ENCODE data around the gene TRIM25.

TRIM25 gene

DNA sequence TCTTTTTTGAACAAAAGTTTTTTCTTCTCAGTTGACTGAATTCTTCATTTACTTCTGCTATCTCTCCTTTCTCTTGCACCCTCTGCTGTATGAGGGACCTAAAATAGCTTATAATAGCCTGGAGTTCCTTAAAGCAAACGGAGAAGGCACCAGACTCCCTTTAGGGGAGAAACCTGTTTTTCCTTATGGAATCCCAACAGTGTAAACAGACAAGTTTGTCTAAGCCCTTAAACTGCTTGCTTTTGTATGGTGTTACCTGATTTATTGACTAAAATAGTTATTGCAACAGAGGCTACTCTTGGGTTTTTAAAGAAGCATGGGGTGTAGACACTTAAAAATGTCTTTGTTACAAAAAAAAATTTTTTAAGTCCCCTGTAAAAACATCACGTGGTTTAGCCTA lies 12.9 kb upstream of the TRIM25 start:
- H3K9me3 ChIP-seq (ENCODE audit: control insufficient read depth in 5 of 5, low read length in 5 of 5): peaks cover 0 to 6% (median 0%) of the 10 kb centered on the region in 5 donors
- H3K36me3 ChIP-seq (ENCODE audit: control insufficient read depth in 5 of 5, insufficient read depth in 5 of 5, low read length in 5 of 5): no peaks in the 10 kb centered on the region
- H3K9ac ChIP-seq (ENCODE audit: low read length in 5 of 5): no peak overlapping the region
- H3K4me1 ChIP-seq (ENCODE audit: control insufficient read depth in 5 of 5, insufficient read depth in 5 of 5, low read length in 5 of 5): no peaks in the 10 kb centered on the region
- no peak overlapping the region for H3K4me3 ChIP-seq (ENCODE audit: low read depth in 1 of 5, low read length in 5 of 5)
- no peak overlapping the region for H3K27ac ChIP-seq (ENCODE audit: low read depth, low read length)
- no peaks in the 10 kb centered on the region for H3K27me3 ChIP-seq (ENCODE audit: control insufficient read depth in 5 of 5, insufficient read depth in 4 of 5, low read length in 5 of 5)

DNA sequence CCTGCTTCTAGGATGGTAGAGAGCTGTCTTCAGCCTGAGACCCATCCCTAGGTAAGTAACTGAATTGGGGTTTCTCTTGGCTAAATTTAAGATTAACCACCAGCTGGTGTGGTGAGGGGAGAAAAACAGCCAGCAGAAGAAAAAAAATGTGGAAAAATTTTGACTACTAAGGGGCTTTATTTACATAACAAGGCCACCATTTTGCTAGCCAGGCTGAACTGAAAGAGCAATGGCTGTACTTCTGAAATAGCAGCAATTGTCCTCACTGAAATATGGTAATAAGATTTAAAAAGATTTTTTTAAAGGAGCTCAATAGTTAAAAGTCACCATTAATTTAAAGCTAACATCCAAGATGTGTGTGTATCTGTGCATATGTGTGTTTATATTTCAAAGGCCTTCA lies 12.4 kb upstream of the TRIM25 start:
- H3K9ac ChIP-seq (ENCODE audit: low read length in 5 of 5): no peak overlapping the region
- peaks cover 0 to 6% (median 0%) of the 10 kb centered on the region in 5 donors for H3K9me3 ChIP-seq (ENCODE audit: control insufficient read depth in 5 of 5, low read length in 5 of 5)
- H3K27me3 ChIP-seq (ENCODE audit: control insufficient read depth in 5 of 5, insufficient read depth in 4 of 5, low read length in 5 of 5): no peaks in the 10 kb centered on the region
- H3K4me3 ChIP-seq (ENCODE audit: low read depth in 1 of 5, low read length in 5 of 5): no peak overlapping the region
- no peaks in the 10 kb centered on the region for H3K36me3 ChIP-seq (ENCODE audit: control insufficient read depth in 5 of 5, insufficient read depth in 5 of 5, low read length in 5 of 5)
- H3K4me1 ChIP-seq (ENCODE audit: control insufficient read depth in 5 of 5, insufficient read depth in 5 of 5, low read length in 5 of 5): no peaks in the 10 kb centered on the region
- H3K27ac ChIP-seq (ENCODE audit: low read depth, low read length): no peak overlapping the region

DNA sequence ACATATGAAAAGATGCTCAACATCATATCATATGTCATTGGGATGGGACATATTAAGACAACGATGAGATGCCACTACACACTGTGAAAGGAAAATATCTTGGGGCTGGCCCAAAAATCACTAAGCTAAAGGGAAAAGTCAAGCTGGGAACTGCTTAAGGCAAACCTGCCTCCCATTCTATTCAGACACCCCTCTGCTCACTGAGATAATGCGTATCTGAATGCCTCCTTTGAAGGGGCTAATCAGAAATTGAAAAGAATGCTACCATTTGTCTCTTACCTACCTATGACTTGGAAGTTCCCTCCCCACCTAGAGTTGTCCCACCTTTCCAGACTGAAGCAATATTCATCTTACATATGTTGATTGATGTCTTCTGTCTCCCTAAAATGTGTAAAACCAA lies 11.2 kb upstream of the TRIM25 start:
- Histone ChIP-seq H3K9ac (ENCODE audit: low read length in 5 of 5) (no peak overlapping the region), H3K9me3 (ENCODE audit: control insufficient read depth in 5 of 5, low read length in 5 of 5) (peaks cover 0 to 5% (median 0%) of the 10 kb centered on the region in 5 donors), H3K4me3 (ENCODE audit: low read depth in 1 of 5, low read length in 5 of 5) (no peak overlapping the region), H3K4me1 (ENCODE audit: control insufficient read depth in 5 of 5, insufficient read depth in 5 of 5, low read length in 5 of 5) (no peaks in the 10 kb centered on the region), H3K27ac (ENCODE audit: low read depth, low read length) (no peak overlapping the region), H3K27me3 (ENCODE audit: control insufficient read depth in 5 of 5, insufficient read depth in 4 of 5, low read length in 5 of 5) (no peaks in the 10 kb centered on the region), H3K36me3 (ENCODE audit: control insufficient read depth in 5 of 5, insufficient read depth in 5 of 5, low read length in 5 of 5) (no peaks in the 10 kb centered on the region)

DNA sequence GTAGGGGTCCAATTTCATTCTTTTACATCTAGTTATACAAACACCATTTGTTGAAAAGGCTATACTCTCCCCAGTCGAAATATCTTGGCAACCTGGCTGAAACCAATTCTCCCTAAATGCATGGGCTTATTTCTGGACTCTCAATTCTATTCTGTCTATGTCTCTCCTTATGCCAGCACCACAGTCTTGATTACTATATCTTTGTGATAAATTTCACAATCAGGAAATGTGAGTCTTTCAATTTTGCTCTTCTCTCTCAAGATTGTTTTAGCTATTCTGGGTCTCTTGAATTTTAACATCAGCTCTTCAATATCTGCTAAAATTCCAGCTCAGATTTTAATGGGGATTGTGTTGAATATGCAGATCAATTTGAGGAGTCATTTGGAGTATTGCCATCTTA lies 5.9 kb upstream of the TRIM25 start:
- H3K9ac ChIP-seq (ENCODE audit: low read length in 5 of 5): no peak overlapping the region
- H3K36me3 ChIP-seq (ENCODE audit: control insufficient read depth in 5 of 5, insufficient read depth in 5 of 5, low read length in 5 of 5): no peaks in the 10 kb centered on the region
- H3K4me1 ChIP-seq (ENCODE audit: control insufficient read depth in 5 of 5, insufficient read depth in 5 of 5, low read length in 5 of 5): peaks cover 0 to 17% (median 16%) of the 10 kb centered on the region in 5 donors
- H3K27ac ChIP-seq (ENCODE audit: low read depth, low read length): no peak overlapping the region
- no peaks in the 10 kb centered on the region for H3K27me3 ChIP-seq (ENCODE audit: control insufficient read depth in 5 of 5, insufficient read depth in 4 of 5, low read length in 5 of 5)
- H3K4me3 ChIP-seq (ENCODE audit: low read depth in 1 of 5, low read length in 5 of 5): no peak overlapping the region
- peaks cover 0 to 4% (median 0%) of the 10 kb centered on the region in 5 donors for H3K9me3 ChIP-seq (ENCODE audit: control insufficient read depth in 5 of 5, low read length in 5 of 5)

DNA sequence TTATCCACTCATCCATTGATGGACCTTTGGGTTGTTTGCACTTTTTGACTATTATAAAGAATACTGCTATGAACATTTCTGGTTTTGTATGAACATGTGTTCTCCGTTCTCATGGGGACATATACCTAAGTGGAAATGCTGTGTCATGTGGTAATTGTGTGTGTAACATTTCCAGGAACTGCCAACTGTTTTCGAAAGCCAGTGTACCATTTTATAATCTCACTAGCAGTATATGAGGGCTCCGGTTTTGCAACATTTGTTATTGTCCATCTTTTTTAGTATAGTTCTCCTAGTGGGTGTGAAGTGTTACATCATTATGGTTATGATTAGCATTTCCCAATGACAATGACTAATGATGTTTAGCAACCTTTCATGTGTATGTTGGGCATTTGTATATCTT lies 5.1 kb upstream of the TRIM25 start:
- Histone ChIP-seq H3K9me3 (ENCODE audit: control insufficient read depth in 5 of 5, low read length in 5 of 5) (peaks cover 0 to 4% (median 0%) of the 10 kb centered on the region in 5 donors), H3K9ac (ENCODE audit: low read length in 5 of 5) (no peak overlapping the region), H3K36me3 (ENCODE audit: control insufficient read depth in 5 of 5, insufficient read depth in 5 of 5, low read length in 5 of 5) (no peaks in the 10 kb centered on the region), H3K4me1 (ENCODE audit: control insufficient read depth in 5 of 5, insufficient read depth in 5 of 5, low read length in 5 of 5) (peaks cover 0 to 19% (median 16%) of the 10 kb centered on the region in 5 donors), H3K27ac (ENCODE audit: low read depth, low read length) (no peak overlapping the region), H3K4me3 (ENCODE audit: low read depth in 1 of 5, low read length in 5 of 5) (no peak overlapping the region), H3K27me3 (ENCODE audit: control insufficient read depth in 5 of 5, insufficient read depth in 4 of 5, low read length in 5 of 5) (no peaks in the 10 kb centered on the region)

DNA sequence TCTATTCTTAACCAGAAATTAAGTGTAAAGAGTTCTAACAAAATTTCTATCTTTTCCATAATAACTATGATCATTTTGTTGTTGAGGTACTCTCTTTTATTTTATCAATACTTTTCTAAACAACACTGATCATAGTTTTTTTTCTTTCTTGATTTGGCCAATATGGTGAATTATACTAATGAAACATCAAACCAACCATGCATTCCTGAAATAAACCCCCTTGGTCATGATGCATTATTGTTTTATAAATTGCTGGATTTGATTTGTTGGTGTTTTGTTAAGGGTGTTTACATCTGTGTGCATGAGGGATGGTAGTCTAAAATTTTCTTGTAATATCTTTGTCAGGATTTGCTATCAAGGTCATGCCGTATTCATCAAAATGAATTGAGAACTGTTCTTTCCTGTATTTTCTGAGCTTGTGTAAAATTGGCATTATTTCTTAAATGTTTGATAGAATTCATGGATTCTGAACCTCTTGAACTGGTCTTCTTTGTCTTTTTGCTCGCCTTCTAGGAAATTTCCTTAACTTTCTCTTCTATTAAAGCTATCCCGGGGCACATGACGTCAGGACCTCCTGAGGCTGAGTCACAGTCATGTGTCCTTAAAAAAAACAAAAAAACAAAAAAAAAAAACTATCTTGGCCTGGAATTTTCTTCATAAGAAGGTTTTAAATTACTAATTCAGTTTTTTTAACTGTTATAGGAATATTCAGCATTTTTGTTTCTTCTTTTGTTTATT lies 3.9 kb upstream of the TRIM25 start:
- H3K9me3 ChIP-seq (ENCODE audit: control insufficient read depth in 5 of 5, low read length in 5 of 5): peaks cover 0 to 4% (median 0%) of the 10 kb centered on the region in 5 donors
- H3K27me3 ChIP-seq (ENCODE audit: control insufficient read depth in 5 of 5, insufficient read depth in 4 of 5, low read length in 5 of 5): no peaks in the 10 kb centered on the region
- no peaks in the 10 kb centered on the region for H3K36me3 ChIP-seq (ENCODE audit: control insufficient read depth in 5 of 5, insufficient read depth in 5 of 5, low read length in 5 of 5)
- H3K4me3 ChIP-seq (ENCODE audit: low read depth in 1 of 5, low read length in 5 of 5): no peak overlapping the region
- peaks cover 1 to 29% (median 25%) of the 10 kb centered on the region in 5 donors for H3K4me1 ChIP-seq (ENCODE audit: control insufficient read depth in 5 of 5, insufficient read depth in 5 of 5, low read length in 5 of 5)
- peak overlapping the region; percentile 19 for H3K27ac ChIP-seq (ENCODE audit: low read depth, low read length)
- no peak overlapping the region for H3K9ac ChIP-seq (ENCODE audit: low read length in 5 of 5)

DNA sequence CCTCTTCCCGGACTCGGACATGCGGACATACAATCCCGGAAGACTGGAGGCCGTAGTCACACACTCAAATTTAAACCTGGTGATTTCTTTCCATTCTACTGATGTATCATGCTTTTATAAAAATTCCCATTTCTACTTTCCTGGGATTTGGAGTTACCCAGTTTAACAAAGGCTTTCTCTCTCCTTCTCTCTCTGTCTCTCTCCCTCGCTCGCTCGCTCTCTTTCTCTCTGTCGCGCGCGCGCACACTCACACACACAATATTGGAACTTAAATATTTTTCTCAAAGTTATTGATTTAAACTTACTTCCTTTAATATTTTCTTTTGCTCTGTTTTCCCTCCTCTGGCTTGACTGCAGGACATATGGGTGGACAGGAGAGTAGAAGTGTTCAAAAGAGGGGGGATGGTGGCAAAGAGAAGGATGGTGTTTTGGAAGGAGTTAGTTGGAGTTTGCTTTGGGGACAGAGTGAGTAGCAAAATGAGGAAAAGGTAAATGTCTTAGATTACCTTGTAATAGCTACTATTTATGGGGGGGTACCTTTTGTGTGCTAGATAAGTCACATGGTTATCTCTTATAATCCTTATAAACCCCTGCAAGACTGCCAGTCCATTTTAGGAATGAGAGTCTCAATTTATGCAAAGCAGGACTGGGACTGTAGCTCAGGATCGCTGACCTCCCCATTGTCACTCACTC lies 878 bp upstream of the TRIM25 start:
- H3K36me3 ChIP-seq (ENCODE audit: control insufficient read depth in 5 of 5, insufficient read depth in 5 of 5, low read length in 5 of 5): no peaks in the 10 kb centered on the region
- H3K27me3 ChIP-seq (ENCODE audit: control insufficient read depth in 5 of 5, insufficient read depth in 4 of 5, low read length in 5 of 5): no peaks in the 10 kb centered on the region
- peak overlapping the region; percentile 32 to 97 (median 96) for H3K9ac ChIP-seq (ENCODE audit: low read length in 5 of 5)
- H3K9me3 ChIP-seq (ENCODE audit: control insufficient read depth in 5 of 5, low read length in 5 of 5): peaks cover 0 to 4% (median 0%) of the 10 kb centered on the region in 5 donors
- H3K27ac ChIP-seq (ENCODE audit: low read depth, low read length): peak overlapping the region; percentile 95
- peaks cover 16 to 59% (median 51%) of the 10 kb centered on the region in 5 donors for H3K4me1 ChIP-seq (ENCODE audit: control insufficient read depth in 5 of 5, insufficient read depth in 5 of 5, low read length in 5 of 5)
- peak overlapping the region; percentile 75 to 98 (median 97) for H3K4me3 ChIP-seq (ENCODE audit: low read depth in 1 of 5, low read length in 5 of 5)

DNA sequence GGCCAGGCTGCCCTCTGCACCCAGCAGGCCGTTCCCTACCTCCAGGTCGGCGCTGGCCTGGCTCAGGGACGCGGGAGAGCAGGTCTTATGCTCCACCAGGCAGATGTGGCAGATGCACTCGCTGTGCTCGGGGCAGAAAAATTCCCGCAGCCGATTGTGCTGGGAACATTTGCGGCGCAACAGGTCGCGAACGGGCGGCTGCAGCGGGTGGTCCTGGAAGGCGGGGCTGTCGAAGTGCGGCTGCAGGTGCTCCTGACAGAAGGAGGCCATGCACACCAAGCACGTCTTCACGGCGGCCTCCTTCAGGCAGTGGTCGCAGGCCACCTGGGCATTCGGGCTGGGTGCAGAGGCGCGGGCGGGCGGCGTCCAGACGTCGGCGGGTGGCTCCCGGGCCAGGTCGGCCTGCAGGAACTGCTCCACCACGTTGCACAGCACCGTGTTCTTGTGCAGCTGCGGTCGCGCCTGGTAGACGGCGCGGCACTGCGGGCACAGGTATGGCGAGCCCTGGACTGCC lies 439 bp downstream of the TRIM25 start:
- H3K4me1 ChIP-seq (ENCODE audit: control insufficient read depth in 5 of 5, insufficient read depth in 5 of 5, low read length in 5 of 5): peaks cover 18 to 72% (median 64%) of the 10 kb centered on the region in 5 donors
- H3K27ac ChIP-seq (ENCODE audit: low read depth, low read length): peak overlapping the region; percentile 95
- peak overlapping the region; percentile 87 to 98 (median 97) for H3K4me3 ChIP-seq (ENCODE audit: low read depth in 1 of 5, low read length in 5 of 5)
- peaks cover 0 to 4% (median 0%) of the 10 kb centered on the region in 5 donors for H3K9me3 ChIP-seq (ENCODE audit: control insufficient read depth in 5 of 5, low read length in 5 of 5)
- H3K27me3 ChIP-seq (ENCODE audit: control insufficient read depth in 5 of 5, insufficient read depth in 4 of 5, low read length in 5 of 5): no peaks in the 10 kb centered on the region
- H3K9ac ChIP-seq (ENCODE audit: low read length in 5 of 5): peak overlapping the region; percentile 8 to 97 (median 96)
- H3K36me3 ChIP-seq (ENCODE audit: control insufficient read depth in 5 of 5, insufficient read depth in 5 of 5, low read length in 5 of 5): peaks cover 0 to 3% (median 2%) of the 10 kb centered on the region in 5 donors

DNA sequence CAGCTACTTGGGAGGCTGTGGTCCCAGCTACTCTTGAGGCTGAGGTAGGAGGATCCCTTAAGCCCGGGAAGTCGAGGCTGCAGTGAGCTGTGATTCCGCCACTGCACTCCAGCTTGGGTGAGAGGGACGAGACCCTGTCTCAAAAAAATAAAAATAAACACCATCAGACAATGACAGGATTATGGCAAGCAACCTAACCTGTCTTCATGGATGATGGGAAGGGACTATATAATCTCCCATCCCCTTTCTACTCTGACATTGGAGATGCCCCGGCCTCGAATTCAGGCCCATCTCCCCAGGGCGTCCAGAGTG lies 893 bp downstream of the TRIM25 start:
- H3K27me3 ChIP-seq (ENCODE audit: control insufficient read depth in 5 of 5, insufficient read depth in 4 of 5, low read length in 5 of 5): no peaks in the 10 kb centered on the region
- peaks cover 0 to 4% (median 0%) of the 10 kb centered on the region in 5 donors for H3K9me3 ChIP-seq (ENCODE audit: control insufficient read depth in 5 of 5, low read length in 5 of 5)
- peak overlapping the region; percentile 87 to 98 (median 97) for H3K4me3 ChIP-seq (ENCODE audit: low read depth in 1 of 5, low read length in 5 of 5)
- peak overlapping the region; percentile 95 for H3K27ac ChIP-seq (ENCODE audit: low read depth, low read length)
- peaks cover 18 to 76% (median 65%) of the 10 kb centered on the region in 5 donors for H3K4me1 ChIP-seq (ENCODE audit: control insufficient read depth in 5 of 5, insufficient read depth in 5 of 5, low read length in 5 of 5)
- H3K9ac ChIP-seq (ENCODE audit: low read length in 5 of 5): peak overlapping the region; percentile 86 to 97 (median 96)
- H3K36me3 ChIP-seq (ENCODE audit: control insufficient read depth in 5 of 5, insufficient read depth in 5 of 5, low read length in 5 of 5): peaks cover under 1 to 8% (median 7%) of the 10 kb centered on the region in 5 donors
